PC-3 (cell line): Measurements from ENCODE around the gene KRTAP13-1.
A peak's percentile ranks its signal among the peaks of the same experiment; 100 is the strongest.

Experiments
- EZH2 ChIP-seq: fragments of 300-600 bp; sonication (generic); IDR thresholded peaks from one replicate; pipeline ENCODE4 v1.6.1; 2017; ENCODE audit warnings: antibody characterized with exemption, mild to moderate bottlenecking, low read length; ENCODE audit not compliant: unreplicated experiment
- EZH2phosphoT487 ChIP-seq: fragments of 300-600 bp; sonication (generic); IDR thresholded peaks from 2 replicates; pipeline ENCODE4 v1.6.1; 2018; ENCODE audit warnings: mild to moderate bottlenecking, antibody characterized with exemption, low read length, borderline replicate concordance
- TF ChIP-seq, protein P1 (sequence below): fragments of 300-600 bp; sonication (generic); conservative IDR thresholded peaks from 2 replicates; pipeline ENCODE4 v1.5.1; 2017; ENCODE audit warnings: antibody characterized with exemption, low read depth, mild to moderate bottlenecking, low read length

DNA sequence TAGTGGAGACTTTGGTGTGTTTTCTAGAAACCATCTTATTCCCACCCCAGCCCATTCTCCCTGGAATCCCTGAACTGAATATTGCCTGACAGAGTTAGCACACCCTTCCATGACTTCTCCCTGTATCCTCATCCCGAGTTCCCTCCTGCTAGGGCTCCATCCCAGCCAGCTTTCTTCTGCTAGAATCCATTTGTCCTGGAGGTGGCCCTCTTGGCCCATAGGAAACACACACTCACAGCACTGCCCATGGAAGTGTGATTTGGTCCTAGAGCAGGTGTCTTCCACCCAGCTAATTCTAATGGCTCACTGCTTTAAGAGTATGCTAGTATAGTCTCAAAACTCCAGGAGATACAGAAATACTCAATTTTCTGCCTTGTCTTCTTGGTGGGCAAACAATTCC is 48.4 kb downstream of the KRTAP13-1 start:
- TF ChIP-seq, protein P1, sequence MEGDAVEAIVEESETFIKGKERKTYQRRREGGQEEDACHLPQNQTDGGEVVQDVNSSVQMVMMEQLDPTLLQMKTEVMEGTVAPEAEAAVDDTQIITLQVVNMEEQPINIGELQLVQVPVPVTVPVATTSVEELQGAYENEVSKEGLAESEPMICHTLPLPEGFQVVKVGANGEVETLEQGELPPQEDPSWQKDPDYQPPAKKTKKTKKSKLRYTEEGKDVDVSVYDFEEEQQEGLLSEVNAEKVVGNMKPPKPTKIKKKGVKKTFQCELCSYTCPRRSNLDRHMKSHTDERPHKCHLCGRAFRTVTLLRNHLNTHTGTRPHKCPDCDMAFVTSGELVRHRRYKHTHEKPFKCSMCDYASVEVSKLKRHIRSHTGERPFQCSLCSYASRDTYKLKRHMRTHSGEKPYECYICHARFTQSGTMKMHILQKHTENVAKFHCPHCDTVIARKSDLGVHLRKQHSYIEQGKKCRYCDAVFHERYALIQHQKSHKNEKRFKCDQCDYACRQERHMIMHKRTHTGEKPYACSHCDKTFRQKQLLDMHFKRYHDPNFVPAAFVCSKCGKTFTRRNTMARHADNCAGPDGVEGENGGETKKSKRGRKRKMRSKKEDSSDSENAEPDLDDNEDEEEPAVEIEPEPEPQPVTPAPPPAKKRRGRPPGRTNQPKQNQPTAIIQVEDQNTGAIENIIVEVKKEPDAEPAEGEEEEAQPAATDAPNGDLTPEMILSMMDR = peak; percentile 42; the same call in 1 of the 2 replicates
- TF ChIP-seq EZH2 (no peak), EZH2phosphoT487 (no peak)
